Sigmoid colon (tissue), 7 donors: ENCODE results near the gene BSG. TPM values are rescaled to one million over a fixed set of nuclear protein-coding genes. Genes with fewer than 3 reads are reported as not detected.

ENCODE experiments used
- DNase-seq: peaks from one replicate; pipeline ENCODE4 v3.0.0-alpha.2; 2019
- H3K27ac ChIP-seq, 4 donors: fragments of 200-600 bp; sonication (generic); one replicate each; pipeline ENCODE4 v1.5.1; 2016 to 2019; ENCODE audit warnings: mild to moderate bottlenecking in 1 of 4
- H3K27me3 ChIP-seq, 3 donors: fragments of 200-600 bp; sonication (generic); one replicate each; pipeline ENCODE4 v1.5.1; 2019; ENCODE audit warnings: mild to moderate bottlenecking in 1 of 3
- H3K36me3 ChIP-seq, 4 donors: fragments of 200-600 bp; sonication (generic); one replicate each; pipeline ENCODE4 v1.5.1; 2016 to 2019
- H3K4me1 ChIP-seq, 4 donors: fragments of 200-600 bp; sonication (generic); one replicate each; pipeline ENCODE4 v1.5.1; 2017 to 2019
- H3K4me3 ChIP-seq, 4 donors: fragments of 200-600 bp; sonication (generic); one replicate each; pipeline ENCODE4 v1.5.1; 2017 to 2019; ENCODE audit warnings: mild to moderate bottlenecking in 2 of 4, moderate library complexity in 1 of 4
- H3K9me3 ChIP-seq, 4 donors: fragments of 200-600 bp in 3 of 4; sonication (generic) in 3 of 4; one replicate each; pipeline versions ENCODE4 v1.5.1 to v1.6.1; 2013 to 2019
- CTCF ChIP-seq, 4 experiments: fragments of 450-650 bp in 3 of 4; fragments of 200-600 bp in 1 of 4; IDR thresholded peaks; one replicate each; pipeline ENCODE4 v1.5.1; 2016 to 2019; ENCODE audit warnings: antibody characterized with exemption in 4 of 4, mild to moderate bottlenecking in 3 of 4, moderate library complexity in 2 of 4
- EP300 ChIP-seq, 4 donors: sonication (generic); formaldehyde crosslinking; IDR thresholded peaks; one replicate each; pipeline ENCODE4 v1.6.1; 2017; ENCODE audit warnings: antibody characterized with exemption in 4 of 4
- POLR2A ChIP-seq, 2 donors: fragments of 450-650 bp; IDR thresholded peaks; one replicate each; pipeline ENCODE4 v1.6.1; 2016; ENCODE audit warnings: antibody characterized with exemption in 2 of 2, mild to moderate bottlenecking in 2 of 2, moderate library complexity in 2 of 2
- POLR2AphosphoS5 ChIP-seq, 4 donors: sonication (generic); formaldehyde crosslinking; IDR thresholded peaks; one replicate each; pipeline ENCODE4 v1.6.1; 2017; ENCODE audit warnings: antibody characterized with exemption in 4 of 4
- WGBS, 2 donors: extraction: QIAGEN DNeasy Blood & Tissue Kit; methylation state at CpG; one replicate each; pipeline ENCODE4 v1.1.7; 2013; 5-methylcytosine and 5-hydroxymethylcytosine counted together
- intact Hi-C: fragments of 100-400 bp; cut with DNase I; formaldehyde crosslinking; loops from one replicate; pipeline ENCODE4 v1.15.1; 2023
- polyA plus RNA-seq, 3 donors: library from polyadenylated mRNA; stranded (reverse); fragments of 200-250 nt; gene quantifications; one replicate each; pipeline ENCODE4 v1.2.3, GENCODE V29; 2013
- total RNA-seq, 4 donors: library from RNA; depleted of rRNA; stranded (reverse); fragments of >200 nt; gene quantifications; one replicate each; pipeline ENCODE4 v1.1.0, GENCODE V29; 2016
- donor health status: healthy with polysubstance abuse.
- donor health status: Bipolar disorder and iron deficiency.
- donor health status: healthy.

BSG gene
- total and polyA plus RNA-seq, 7 donors: 218 to 715 (median 475) TPM

GRCh38 chr19:540867-541637 lies 31.3 kb upstream of the BSG start:
- H3K9me3 ChIP-seq: no peaks in the 10 kb centered on the region

GRCh38 chr19:541699-542098 lies 30.7 kb upstream of the BSG start:
- no peak overlapping the region for H3K27ac ChIP-seq
- no peak for DNase-seq
- H3K4me1 ChIP-seq: peaks cover 0 to 17% (median 11%) of the 10 kb centered on the region in 4 donors
- intact Hi-C loops: no loop called here
- no peak overlapping the region for H3K4me3 ChIP-seq
- 91 to 93% methylated on average over 26 of the region's 26 CpGs for WGBS, 2 donors
- H3K27me3 ChIP-seq: no peaks in the 10 kb centered on the region
- TF ChIP-seq POLR2A (IDR thresholded peaks at IDR 0.05): no peak
- TF ChIP-seq POLR2AphosphoS5 (IDR thresholded peaks at IDR 0.05): no peak
- H3K9me3 ChIP-seq: no peaks in the 10 kb centered on the region
- peaks cover 37 to 52% (median 42%) of the 10 kb centered on the region in 4 donors for H3K36me3 ChIP-seq

More at GRCh38 chr19:540867-541637, 31.3 kb upstream of the BSG start:
- Histone ChIP-seq H3K27ac (no peak overlapping the region), H3K36me3 (peaks cover 44 to 58% (median 49%) of the 10 kb centered on the region in 4 donors), H3K27me3 (no peaks in the 10 kb centered on the region), H3K4me1 (peaks cover 0 to 19% (median 12%) of the 10 kb centered on the region in 4 donors), H3K4me3 (no peak overlapping the region)
- TF ChIP-seq EP300 (IDR thresholded peaks at IDR 0.05): no peak
- no peak for TF ChIP-seq POLR2A (IDR thresholded peaks at IDR 0.05)
- no peak for TF ChIP-seq CTCF (IDR thresholded peaks at IDR 0.05)
- TF ChIP-seq POLR2AphosphoS5 (IDR thresholded peaks at IDR 0.05): no peak
- DNase-seq: no peak
- 90 to 92% methylated on average over 51 of the region's 51 CpGs for WGBS, 2 donors
- intact Hi-C loops: no loop called here

DNA sequence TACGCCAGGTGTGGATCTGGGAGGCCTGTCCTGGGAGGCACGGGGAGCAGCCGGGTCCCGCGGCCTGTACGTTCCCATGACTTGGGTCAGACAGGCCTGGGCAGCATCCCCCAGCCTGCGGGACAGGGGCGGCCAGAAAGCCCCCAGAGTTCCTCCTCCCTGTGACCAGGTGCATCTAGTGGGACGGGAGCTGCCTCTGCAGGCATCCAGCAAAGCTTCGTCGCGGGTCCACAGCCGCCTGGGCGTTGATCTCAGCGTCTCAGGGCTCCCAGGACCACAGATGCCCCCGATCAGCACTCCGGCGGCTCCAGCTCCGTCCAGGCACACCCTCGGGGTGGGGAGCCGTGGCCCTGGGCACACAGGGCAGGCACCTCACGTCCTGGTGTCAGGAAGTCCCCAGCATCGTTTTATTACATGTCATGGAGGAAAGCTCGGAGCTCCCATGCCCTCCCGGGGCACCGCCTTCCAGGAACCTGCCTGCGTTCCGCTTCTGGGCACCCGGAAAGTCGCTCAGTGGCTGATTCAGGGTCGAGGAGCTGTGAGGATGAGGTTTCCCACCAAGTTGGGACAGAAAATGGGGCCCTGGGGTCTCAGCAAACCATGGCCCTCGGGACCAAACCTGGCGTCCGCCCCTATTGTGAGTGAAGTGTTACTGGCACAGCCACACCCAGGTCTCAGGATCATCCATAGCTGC lies 30.1 kb upstream of the BSG start:
- no peak for DNase-seq
- peaks cover 32 to 46% (median 37%) of the 10 kb centered on the region in 4 donors for H3K36me3 ChIP-seq
- 93 to 94% methylated on average over 34 of the region's 34 CpGs for WGBS, 2 donors
- TF ChIP-seq EP300 (IDR thresholded peaks at IDR 0.05): no peak
- no peak for TF ChIP-seq CTCF (IDR thresholded peaks at IDR 0.05)
- TF ChIP-seq POLR2AphosphoS5 (IDR thresholded peaks at IDR 0.05): no peak
- no peak for TF ChIP-seq POLR2A (IDR thresholded peaks at IDR 0.05)
- peaks cover 0 to 17% (median 11%) of the 10 kb centered on the region in 4 donors for H3K4me1 ChIP-seq
- H3K4me3 ChIP-seq: no peak overlapping the region
- intact Hi-C loops: no loop called here
- peaks cover 0 to 2% (median 0%) of the 10 kb centered on the region in 3 donors for H3K27me3 ChIP-seq
- H3K27ac ChIP-seq: no peak overlapping the region
- no peaks in the 10 kb centered on the region for H3K9me3 ChIP-seq

GRCh38 chr19:543910-544608 lies 28.3 kb upstream of the BSG start, which contains the start of gene GZMM:
Gene GZMM, plus strand, starts transcription at chr19:544053. Its CDS starts 19 bp downstream, at chr19:544072.
- peaks cover 0 to 11% (median 9%) of the 10 kb centered on the region in 4 donors for H3K4me1 ChIP-seq
- no peaks in the 10 kb centered on the region for H3K9me3 ChIP-seq
- peaks cover 20 to 30% (median 25%) of the 10 kb centered on the region in 4 donors for H3K36me3 ChIP-seq
- 46 to 58% methylated on average over 31 of the region's 31 CpGs for WGBS, 2 donors
- no peak within 1 kb of the TSS for H3K27ac ChIP-seq
- H3K27me3 ChIP-seq: peaks cover 0 to 4% (median 0%) of the 10 kb centered on the region in 3 donors
- H3K4me3 ChIP-seq: no peak within 1 kb of the TSS
- TF ChIP-seq EP300 (IDR thresholded peaks at IDR 0.05) (no peak), CTCF (IDR thresholded peaks at IDR 0.05) (no peak), POLR2AphosphoS5 (IDR thresholded peaks at IDR 0.05) (peak in 1 of 4 donors; percentile 13)
- intact Hi-C loops: no loop called here
- DNase-seq: no peak
